ENCODE measurements around the gene SLC25A23.
"Not testable (repeated sequence)": the region's sequence is repeated elsewhere in the genome, so short reads cannot be mapped to it uniquely, and the experiment has no call there.

Gene SLC25A23

DNA sequence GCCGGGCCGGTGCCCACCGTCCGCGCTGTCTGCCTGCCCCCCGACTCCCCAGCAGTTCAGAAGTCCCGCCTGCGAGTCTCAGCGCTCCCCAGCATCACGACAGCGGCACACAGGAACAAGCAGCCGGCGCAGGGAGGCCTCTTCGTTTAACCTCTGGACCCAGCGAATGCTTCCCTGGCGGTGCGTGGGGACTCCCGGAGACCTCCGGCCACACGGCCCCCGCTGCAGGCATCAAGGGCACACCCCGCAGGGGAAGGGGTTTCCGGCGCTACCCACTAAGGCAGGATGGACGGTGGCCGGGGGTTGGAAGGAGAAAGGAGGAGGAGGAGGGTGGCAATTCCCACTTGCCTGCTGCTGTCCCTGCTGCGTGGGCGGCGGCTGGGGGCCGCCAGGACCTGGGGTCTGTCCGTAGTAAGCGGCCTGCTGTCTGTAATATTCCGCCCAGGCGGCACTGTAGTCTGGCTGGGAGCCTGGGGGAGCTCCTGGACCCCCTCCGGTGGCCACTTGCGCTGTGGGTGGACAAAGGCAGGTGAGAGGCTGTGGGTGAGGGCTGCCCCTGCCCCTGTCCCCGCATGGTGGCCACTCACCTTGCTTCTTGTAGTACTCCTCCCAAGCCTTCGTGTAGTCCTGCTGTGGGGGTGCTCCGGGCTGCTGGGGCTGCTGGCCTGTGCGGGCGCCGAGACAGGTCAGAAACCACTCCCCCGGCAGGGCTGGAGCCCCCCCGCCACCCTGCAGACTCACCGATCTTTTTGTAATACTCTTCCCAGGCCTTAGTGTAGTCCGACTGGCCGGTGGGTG, 44.6 kb downstream of the SLC25A23 start:
- DNase-seq, result no peak
- in situ Hi-C loops (cut with HindIII; ENCODE audit: low pct_ligation_motif_present, low pct_unique_long_range_greater_than_20kb, low sequenced_read_pairs), result no loop called here

DNA sequence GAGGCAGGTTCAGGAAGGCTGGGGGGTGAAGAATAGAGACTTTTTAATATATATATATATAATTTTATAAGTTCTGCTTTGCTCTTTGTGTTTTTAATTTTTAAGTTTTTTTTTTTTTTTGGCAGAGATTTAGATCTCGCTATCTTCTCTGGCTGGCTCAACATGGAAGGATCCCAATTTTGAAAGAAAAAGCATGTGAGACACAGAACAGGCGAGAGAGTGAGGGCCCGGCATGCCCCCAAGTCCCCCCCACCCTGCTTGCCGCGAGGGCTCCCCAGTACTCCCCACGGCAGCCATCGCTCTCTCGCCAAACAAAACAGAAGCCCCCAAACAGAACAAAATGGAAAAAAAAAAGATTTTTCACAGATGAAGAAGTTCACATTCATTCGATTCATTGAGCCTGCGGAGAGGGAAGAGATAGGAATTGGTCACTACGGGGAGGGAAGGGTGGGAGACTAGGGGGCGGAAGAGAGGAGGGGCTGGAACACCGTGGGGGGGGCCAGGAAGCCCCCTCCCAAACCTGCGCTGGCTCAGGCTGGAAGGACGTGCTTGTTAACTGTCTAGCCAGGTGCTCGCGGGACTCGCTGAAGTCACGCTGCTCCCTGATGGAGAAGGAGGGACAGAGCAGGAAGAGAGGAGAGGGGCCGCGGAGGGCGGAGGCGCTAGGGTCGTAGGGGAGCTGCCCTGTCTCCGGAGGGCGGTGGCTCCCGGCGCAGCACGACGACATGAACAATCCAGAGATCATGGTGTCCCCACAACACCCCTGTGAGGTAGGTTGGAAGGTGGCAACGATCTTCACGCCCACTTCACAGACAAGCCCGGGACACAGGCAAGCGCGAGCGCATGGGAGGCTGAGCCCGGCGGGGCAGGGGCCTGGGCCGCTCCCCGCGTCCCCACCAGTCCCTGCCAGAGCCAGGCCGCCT, 45.6 kb downstream of the SLC25A23 start:
- in situ Hi-C loops (cut with HindIII; ENCODE audit: low pct_ligation_motif_present, low pct_unique_long_range_greater_than_20kb, low sequenced_read_pairs), result no loop called here

GRCh38 chr19:6413291-6413690, 46.3 kb downstream of the SLC25A23 start:
- in situ Hi-C loops (cut with HindIII; ENCODE audit: low pct_ligation_motif_present, low pct_unique_long_range_greater_than_20kb, low sequenced_read_pairs), result no loop called here
- DNase-seq, result no peak

More for the DNA sequence above, 45.6 kb downstream of the SLC25A23 start:
- DNase-seq, result no peak

- peak; percentile 19 for DNase-seq
- in situ Hi-C loops (cut with HindIII; ENCODE audit: low pct_ligation_motif_present, low pct_unique_long_range_greater_than_20kb, low sequenced_read_pairs), result no loop called here
Measured at GRCh38 chr19:6412447-6413091, 47.0 kb downstream of the SLC25A23 start.

DNA sequence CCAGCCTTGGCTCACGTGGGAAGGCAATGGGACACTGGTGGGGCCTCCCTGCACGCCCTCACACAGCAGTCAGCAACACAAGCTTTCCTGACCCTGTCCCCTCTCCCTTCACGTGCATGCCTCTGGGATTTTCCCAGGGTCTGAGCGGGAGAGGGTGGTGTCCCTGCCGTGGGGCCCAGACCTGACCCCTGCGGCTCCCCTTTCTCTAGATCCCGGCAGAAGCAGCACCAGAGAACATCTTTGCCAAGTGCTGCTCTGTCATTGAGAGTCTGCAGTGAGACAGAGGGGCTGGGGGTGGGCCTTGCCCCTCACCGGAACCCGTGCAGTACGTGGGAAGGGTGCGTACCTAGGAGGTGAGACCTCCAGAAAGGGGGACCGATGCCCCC, 47.5 kb downstream of the SLC25A23 start:
- DNase-seq, result no peak
- in situ Hi-C loops (cut with HindIII; ENCODE audit: low pct_ligation_motif_present, low pct_unique_long_range_greater_than_20kb, low sequenced_read_pairs), result no loop called here

DNA sequence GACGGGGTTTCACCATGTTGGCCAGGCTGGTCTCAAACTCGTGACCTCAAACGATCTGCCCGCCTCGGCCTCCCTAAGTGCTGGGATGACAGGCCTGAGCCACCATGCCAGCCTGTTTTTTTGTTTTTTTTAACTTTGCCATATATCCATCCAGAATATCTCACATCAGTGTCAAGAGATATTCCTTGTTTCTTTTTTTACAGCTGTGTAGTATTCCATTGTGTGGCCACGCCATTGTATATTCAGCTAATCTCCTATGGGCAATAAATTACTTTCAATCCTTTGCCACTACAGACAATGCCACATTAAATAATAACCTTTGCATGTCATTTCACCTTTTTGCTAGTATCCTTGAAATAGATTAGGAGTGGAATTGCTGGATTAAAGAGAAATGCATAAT, 50.2 kb downstream of the SLC25A23 start:
- in situ Hi-C loops (cut with HindIII; ENCODE audit: low pct_ligation_motif_present, low pct_unique_long_range_greater_than_20kb, low sequenced_read_pairs), result no loop called here

DNA sequence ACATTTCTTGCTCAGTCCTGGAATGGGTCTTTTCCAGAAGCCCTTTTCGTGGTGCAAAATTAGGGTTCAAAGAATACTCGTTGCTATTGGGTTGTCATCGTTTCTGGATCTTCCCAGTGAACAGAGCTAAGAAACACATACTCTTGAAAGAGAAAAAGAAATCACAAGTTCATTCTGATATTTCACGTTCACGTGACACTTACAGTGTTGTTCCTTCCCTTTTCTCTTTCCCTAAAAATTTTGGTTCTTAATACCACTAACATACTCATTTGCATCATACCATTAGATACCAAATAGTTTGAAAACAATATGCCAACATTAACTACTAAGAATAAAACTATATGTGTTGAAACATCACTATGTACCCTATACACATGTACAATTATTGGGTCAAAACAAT, 53.2 kb downstream of the SLC25A23 start:
- DNase-seq, result no peak
- in situ Hi-C loops (cut with HindIII; ENCODE audit: low pct_ligation_motif_present, low pct_unique_long_range_greater_than_20kb, low sequenced_read_pairs), result no loop called here

More for the DNA sequence above, 50.2 kb downstream of the SLC25A23 start:
- no peak for DNase-seq

DNA sequence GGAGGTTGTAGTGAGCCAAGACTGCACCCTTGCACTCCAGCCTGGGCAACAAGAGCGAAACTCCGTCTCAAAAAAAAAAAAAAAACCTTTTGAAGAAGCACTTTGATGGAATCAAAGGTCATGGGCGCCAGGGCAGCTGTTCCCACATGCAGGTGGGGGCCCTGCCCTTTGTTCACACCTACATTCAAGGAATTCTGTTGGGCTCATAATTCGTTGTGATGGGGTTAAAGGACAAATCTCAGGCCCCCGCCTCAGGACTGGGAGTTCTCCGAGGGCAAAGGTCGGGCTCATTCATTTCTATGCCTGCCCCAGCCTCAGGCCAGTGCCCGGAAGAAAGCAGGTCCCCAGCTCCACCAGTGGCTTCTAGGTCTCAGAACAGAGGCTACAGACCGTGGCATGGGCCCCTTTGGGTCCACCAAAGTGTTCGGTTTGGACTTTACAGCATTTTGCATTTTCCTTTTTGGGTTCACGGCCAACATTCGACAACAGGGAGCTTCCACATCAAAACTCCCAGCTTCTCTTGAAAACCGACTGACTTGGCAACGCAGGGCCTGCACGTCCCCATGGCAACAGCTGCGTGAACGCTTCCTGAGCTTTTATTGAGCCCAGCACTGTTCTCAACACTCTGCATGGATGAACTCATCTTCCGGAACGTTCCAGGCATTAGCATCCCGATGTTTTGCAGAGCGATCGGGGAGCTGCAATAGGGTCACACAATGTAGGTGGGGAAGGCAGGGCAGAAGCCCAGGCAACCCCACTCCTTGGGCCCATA, 56.6 kb downstream of the SLC25A23 start:
- DNase-seq, result no peak
- in situ Hi-C loops (cut with HindIII; ENCODE audit: low pct_ligation_motif_present, low pct_unique_long_range_greater_than_20kb, low sequenced_read_pairs), result no loop called here

DNA sequence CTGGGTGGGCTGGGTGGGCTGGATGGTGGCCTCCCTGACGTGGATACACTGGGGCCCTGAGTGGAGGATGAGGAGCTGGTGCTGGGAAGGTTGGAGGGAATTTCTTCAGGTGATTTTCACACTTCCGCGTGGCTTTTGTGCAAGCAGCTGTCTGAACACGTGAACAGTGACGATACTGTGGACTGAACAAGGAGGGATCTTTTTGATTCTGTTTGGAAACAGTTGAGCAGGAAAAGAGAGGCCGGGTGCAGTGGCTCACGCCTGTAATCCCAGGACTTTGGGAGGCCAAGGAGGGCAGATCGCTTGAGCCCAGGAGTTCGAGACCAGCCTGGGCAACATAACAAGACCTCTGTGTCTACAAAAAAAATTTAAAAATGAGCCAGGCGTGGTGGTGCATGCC, 57.5 kb downstream of the SLC25A23 start:
- in situ Hi-C loops (cut with HindIII; ENCODE audit: low pct_ligation_motif_present, low pct_unique_long_range_greater_than_20kb, low sequenced_read_pairs), result no loop called here
- DNase-seq, result no peak

- in situ Hi-C loops (cut with HindIII; ENCODE audit: low pct_ligation_motif_present, low pct_unique_long_range_greater_than_20kb, low sequenced_read_pairs); DNase-seq: not testable (repeated sequence)
Measured at GRCh38 chr19:6400062-6400944, 59.3 kb downstream of the SLC25A23 start.

- no peak for DNase-seq
- in situ Hi-C loops (cut with HindIII; ENCODE audit: low pct_ligation_motif_present, low pct_unique_long_range_greater_than_20kb, low sequenced_read_pairs), result no loop called here
Measured at GRCh38 chr19:6396305-6396704, 63.3 kb downstream of the SLC25A23 start.

- in situ Hi-C loops (cut with HindIII; ENCODE audit: low pct_ligation_motif_present, low pct_unique_long_range_greater_than_20kb, low sequenced_read_pairs), result no loop called here
- no peak for DNase-seq
Measured at GRCh38 chr19:6394831-6395230, 64.8 kb downstream of the SLC25A23 start.

DNA sequence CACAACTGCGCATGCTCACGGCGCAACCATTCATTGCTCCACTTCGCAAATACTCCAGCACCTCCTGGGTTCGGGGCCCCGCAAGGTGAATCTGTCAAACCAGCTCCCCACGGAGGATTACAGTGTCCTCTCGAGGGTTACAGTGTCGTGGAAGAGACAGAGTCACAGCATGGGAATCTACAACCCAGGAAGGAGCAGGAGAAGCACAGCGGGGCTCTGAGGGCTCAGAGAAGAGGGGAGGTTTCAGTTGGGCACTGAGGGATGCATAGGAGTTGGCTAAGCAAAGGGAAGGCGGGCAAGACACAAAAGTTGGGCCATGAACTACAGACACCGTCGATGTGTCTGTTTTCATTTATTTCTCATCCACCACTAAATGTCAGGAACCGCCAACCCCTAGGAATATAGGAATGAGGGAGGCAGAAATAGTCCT, 65.6 kb downstream of the SLC25A23 start:
- in situ Hi-C loops (cut with HindIII; ENCODE audit: low pct_ligation_motif_present, low pct_unique_long_range_greater_than_20kb, low sequenced_read_pairs), result no loop called here
- DNase-seq, result no peak

DNA sequence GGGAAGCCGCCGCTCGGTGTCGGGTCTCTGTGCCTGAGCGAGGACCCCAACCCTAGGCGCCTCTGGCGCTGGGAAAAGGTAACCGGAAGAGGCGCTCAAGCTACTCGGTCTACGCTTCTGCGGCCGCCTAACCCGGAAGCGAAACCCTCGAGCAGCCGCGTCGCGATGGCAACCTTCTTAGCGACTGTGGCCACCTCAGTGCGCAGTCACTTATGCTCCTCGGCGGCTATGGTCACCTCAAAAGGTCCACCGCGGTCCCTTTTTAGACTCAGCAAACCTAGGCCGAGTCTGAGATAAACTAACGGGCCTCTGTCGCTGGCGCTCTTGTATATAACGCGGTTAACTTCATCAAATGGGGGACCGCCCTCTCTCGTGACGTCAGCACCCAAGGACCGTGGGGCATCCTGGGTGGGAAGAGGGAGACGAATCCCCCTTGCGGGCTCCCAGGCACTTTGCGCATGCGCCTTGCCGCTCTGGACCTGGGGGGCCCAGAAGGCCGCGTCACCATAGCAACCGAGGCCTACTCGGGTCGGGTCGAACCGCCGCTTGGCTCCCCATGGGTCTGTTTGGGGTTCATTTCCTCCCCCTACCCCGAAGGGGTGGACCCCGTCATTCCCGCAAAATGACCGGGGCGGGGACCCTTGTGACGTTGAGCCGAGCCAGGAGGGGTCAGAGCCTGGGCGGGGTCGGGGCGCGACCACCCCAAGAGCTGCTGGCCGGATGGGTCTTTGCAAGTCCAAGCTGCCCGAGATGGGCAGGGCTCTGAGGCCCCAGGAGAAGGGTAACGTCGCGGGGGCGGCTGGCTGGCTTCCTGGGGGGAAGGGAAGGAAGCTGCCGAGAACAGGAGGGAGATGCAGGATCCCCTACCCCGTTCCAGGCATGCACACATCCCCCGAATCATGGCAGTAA, 66.3 kb downstream of the SLC25A23 start, which contains the start of gene GTF2F1:
Gene GTF2F1 (minus strand): TSS at position 91 of the 909 bp plus-strand sequence. CDS start 169 bp downstream, outside the sequence.
- in situ Hi-C loops (cut with HindIII; ENCODE audit: low pct_ligation_motif_present, low pct_unique_long_range_greater_than_20kb, low sequenced_read_pairs), result no loop called here
- DNase-seq, result peak; percentile 93

- in situ Hi-C loops (cut with HindIII; ENCODE audit: low pct_ligation_motif_present, low pct_unique_long_range_greater_than_20kb, low sequenced_read_pairs), result no loop called here
- DNase-seq, result no peak
Measured at GRCh38 chr19:6392221-6393073, 67.1 kb downstream of the SLC25A23 start.

All from ACHN (cell line).